Activated T-helper 1 cell treated with Interleukin-2 at 50 U/mL for 16 hours (primary cell): ENCODE measurements around the gene PLK1.
"Not testable (repeated sequence)": the region's sequence is repeated elsewhere in the genome, so short reads cannot be mapped to it uniquely, and the experiment has no call there.

ENCODE experiments used
- DNase-seq: peaks from one replicate; pipeline ENCODE4 v3.0.0-alpha.2; 2020; ENCODE audit warnings: low read depth

PLK1 gene

DNA sequence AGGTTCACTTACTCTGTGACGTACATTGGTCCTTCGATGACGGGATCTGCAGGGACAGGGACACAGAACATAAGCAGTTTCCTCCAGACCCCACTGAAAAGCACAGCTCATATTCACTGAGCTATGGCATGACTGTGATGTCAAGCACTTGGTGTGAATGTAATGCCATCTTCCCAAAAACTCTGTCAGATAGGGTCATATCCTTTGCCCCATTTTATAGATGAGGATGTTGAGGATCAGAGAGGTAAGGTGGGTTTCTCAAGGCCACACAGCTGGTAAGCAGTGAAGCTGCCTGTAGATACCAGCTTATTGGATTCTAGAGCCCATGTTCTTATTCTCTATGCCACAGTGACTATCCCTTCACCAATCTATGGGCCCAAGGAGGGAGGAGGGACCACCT, 31.8 kb downstream of the PLK1 start:
- no peak for DNase-seq

DNA sequence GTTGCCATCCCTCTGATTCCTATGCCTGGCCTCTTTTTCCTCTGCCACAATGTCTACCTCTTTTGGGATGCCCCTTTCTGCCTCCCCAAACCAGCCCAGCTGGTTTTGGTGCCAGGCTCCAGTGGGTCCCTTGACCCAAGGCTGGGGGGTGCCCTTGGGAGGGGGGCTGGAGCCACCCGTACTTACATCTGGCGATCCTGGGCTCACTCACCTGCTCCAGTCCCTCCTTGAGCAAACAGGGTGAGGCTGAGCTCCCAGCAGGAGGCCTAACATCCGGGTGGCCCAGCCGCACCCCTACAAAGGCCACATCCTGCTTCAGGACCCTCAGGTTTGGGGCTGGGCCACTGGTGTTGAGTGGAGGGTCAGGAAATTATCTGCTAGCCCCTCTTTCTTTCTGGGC, 33.1 kb downstream of the PLK1 start:
- no peak for DNase-seq

DNA sequence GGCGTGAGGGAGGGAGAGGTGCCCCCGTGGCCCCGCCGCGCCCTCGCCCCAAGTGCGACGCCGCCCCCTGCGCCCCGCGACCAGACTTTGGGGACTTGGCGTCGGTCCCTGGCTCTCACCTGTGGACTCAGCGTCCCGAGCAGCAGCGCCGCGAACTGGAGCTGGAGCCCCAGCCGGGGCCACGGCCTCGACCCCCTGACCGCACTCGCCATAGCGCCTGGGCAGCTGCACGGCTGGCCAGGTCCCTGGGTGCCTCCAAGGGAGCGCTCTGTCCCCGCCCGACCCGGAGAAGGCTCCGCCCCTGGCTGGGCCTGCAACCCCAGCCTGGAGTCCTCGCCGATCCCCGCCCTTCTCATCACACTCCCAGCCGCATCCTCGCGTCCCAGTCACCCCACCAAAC, 34.3 kb downstream of the PLK1 start, which contains the start of gene ERN2:
TSS of gene ERN2 (minus strand) at position 247 of the 400 bp plus-strand sequence. CDS start at position 212, 35 bp downstream.
- DNase-seq = no peak

DNA sequence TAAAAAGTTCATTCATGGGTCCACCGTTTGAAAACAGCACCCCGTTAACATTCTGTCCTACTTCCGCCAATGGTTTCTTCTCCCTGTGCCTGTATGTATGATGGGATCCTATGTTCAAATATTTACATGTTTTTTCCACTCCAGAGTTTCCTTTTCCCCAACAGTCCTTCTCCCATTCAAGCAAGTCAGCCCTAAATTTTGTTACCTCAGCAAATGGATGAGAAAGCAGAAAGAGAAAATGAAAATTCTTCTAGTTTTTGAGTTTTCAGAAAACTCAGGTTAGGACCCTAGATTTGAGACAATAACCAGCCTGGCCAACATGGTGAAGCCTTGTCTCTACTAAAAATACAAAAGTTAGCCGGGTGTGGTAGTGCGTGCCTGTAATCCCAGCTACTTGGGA, 37.8 kb downstream of the PLK1 start:
- DNase-seq = no peak

DNA sequence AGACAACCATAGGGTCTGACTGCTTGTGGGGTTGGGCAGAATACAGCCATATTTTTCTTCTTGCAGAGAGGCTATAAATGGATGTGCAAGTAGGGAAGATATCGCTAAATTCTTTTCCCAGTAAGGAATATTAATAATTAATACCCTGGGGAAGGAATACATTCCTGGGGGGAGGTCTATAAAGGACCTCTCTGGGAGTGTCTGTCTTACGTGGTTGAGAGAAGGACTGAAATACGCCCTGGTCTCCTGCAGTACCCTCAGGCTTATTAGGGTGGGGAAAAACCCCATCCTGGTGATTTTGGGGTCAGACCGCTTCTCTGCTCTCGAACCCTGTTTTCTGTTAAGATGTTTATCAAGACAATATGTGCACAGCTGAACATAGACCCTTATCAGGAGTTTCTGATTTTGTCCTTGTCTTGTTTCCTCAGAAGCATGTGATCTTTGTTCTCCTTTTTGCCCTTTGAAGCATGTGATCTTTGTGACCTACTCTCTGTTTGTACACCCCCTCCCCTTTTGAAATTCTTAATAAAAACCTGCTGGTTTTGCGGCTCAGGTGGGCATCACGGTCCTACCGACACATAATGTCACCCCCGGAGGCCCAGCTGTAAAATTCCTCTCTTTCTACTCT, 44.0 kb downstream of the PLK1 start:
- DNase-seq = not testable (repeated sequence)

DNA sequence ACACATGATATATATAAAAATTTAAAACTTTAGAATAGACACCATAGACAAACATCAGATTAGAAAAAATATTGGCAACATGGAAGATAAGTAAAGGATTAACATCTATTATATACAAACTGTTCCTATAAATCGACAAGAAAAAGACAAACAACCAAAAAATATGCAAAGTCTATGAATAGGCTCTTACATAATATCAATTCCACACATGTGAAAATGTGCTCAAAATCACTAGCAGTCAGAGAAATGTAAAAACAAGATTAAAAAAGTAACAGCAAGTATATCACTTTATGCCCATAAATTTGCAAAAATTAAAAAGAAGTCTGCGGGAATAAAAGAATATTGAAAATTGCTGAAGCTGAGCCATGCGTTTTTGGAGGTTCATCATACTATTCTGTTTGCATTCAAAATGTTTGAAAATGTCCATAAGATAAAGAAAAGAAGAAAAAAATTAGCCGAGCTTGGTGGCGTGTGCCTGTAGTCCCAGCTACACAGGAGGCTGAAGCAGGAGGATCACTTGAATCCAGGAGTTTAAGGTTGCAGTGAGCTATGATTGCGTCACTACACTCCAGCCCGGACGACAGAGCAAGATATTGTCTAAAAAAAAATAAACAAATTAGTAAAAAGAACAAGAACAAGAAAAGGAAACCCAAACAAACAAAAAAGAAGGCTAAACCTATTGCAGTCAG, 45.6 kb downstream of the PLK1 start:
- DNase-seq = no peak

DNA sequence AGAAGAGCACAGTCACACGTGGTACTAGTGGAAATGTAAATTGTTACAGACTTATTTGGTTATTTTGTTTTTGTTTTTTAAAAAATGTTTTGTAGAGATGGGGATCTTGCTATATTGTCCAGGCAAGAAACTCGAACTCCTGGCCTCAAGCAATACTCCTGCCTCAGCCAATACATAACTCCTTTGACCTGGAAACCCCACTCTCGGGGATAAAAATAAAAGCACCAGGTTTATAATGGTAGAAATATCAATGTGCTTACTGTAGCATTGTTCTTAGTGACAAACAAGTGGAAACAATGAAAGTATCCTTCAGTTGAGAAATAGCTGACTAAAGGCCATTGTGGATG, 46.1 kb downstream of the PLK1 start:
- no peak for DNase-seq

DNA sequence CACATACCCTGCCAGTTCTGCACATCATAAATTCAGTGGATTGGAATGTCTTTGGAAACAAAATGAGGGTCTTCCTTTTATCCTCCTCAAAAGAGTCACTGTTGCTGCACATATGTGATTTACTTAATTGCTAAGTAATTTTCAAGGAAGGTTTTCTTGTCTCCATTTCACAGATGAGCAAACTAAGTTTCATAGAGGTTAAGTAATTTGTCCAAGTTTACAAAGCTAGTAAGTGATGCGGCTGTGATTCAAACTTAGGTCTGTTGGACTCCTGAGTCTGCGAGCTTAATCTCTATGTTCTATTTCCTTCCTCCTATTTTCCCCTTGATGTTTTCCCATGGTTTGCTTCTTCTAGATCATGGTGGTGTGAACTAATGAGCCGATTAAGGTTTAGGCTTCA, 48.0 kb downstream of the PLK1 start:
- DNase-seq = no peak

DNA sequence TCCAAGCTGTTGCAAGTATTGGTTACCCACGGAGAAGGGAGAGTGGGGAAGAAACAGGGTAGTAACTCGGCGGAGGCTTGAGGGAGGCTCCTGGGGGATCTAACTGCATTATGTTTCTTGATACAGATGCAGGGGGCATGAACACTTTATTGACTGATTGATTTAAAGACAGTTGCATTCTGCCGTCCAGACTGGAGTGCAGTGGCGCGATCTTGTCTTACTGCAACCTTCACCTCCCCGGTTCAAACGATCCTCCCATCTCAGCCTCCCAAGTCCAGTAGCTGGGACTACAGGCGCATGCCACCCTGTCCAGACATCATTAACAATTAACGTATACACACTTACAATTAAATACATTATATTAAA, 49.4 kb downstream of the PLK1 start:
- no peak for DNase-seq

DNA sequence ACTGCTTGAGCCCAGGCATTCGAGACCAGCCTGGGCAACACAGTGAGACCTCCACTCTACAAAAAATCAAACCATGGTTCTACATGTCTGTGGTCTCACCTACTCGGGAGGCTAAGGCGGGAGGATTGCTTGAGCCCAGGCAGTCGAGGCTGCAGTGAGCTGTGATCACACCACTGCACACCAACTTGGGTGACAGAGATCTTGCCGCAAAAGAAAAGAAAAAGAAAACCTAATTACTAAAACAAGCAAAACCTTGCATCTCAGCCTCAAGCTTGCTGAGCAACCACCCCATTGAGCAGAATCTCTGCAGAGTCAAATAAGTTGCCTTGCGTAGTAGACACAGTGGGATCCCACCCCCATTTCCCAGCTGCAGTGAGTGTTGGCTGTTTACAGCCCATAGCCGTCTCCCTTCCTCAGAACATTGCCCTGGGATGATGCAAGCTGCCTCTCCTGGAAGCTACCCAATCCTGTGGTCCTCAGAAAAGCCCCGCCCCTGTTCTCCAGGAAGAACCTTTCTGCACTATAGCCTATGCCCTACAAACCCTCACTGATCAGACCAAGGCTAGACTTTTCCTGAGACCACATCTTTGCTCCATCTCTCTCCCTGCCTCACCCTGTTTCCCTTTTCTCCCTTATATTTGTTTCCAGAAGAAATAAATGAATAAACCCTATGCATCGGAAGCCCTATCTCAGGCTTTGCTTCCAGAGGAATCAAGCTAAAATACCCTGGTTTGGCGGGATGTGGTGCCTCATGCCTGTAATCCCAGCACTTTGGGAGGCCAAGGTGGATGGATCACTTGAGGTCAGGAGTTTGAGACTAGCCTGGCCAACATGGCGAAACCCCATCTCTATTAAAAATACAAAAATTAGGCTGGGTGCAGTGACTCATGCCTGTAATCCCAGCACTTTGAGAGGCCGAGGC, 51.1 kb downstream of the PLK1 start:
- no peak for DNase-seq

DNA sequence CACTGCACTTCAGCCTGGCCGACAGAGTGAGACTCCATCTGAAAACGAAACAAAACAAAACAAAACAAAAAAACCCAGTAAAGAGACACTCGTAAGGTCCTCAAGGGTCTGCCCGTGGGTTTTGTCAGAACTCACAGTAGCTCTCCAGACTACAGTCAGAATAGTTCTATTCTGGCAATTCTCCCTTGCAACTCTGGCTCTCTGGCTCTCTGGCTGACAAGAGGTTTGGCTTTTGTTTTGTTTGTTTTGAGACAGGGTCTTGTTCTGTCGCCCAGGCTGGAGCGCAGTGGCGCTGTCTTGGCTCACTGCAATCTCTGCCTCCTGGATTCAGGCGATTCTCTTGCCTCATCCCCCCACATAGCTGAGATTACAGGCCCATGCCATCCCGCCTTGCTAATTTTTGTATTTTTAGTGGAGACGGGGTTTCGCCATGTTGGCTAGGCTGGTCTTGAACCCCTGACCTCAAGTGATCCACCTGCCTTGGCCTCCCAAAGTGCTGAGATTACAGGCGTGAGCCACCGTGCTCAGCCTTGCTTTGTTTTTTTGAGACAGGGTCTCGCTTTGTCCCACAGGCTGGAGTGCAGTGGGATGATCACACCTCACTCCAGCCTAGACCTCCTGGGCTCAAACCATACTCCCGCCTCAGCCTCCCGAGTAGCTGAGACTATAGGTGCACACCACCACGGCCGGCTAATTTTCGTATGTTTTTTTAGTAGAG, 55.6 kb downstream of the PLK1 start:
- no peak for DNase-seq

DNA sequence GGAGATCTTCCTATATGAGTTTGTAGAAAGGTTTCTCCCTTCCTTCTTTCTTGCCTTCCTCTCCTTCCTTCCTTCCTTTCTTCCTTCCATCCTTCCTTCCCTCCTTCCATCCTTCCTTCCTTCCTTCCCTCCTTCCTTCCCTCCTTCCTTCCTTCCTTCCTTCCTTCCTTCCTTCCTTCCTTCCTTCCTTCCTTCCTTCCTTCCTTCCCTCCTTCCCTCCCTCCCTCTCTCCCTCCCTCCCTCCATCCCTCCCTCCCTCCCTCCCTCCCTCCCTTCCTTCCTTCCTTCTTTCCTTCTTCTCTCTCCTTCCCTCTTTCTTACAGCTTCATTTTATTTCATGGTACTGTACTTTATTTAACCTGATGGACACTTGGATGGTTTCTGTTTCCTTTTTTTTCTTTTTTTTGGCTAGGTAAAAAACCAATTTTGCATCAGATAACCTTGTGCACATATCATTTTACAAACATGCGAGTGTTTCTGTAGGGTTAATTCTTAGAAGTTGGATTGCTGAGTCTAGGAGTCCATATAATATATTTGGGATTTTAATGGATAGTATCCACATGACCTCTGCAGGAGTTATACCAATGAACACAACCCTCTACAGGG, 58.8 kb downstream of the PLK1 start:
- not testable (repeated sequence) for DNase-seq

DNA sequence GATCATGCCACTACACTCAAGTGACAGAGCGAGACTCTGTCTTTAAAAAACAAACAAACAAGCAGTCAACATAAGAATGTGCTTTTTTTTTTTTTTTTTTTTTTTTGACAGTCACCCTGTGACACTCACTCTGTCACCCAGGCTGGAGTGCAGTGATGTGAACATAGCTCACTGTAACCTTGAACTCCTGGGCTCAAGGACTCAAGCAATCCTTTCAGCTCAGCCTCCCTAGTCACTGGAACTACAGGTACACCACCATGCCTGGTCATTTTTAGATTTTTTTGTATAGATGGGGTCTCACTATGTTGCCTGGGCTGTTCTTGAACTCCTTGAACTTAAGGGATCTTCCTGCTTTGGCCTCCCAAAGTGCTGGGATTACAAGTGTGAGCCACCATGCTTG, 60.8 kb downstream of the PLK1 start:
- no peak for DNase-seq
